Esophagus muscularis mucosa (tissue), 4 donors: ENCODE results near the gene ADAMTS9.

Source experiments
- EP300 ChIP-seq: sonication (generic); formaldehyde crosslinking; IDR thresholded peaks from one replicate; pipeline ENCODE4 v1.6.1; 2017; ENCODE audit warnings: antibody characterized with exemption
- POLR2A ChIP-seq: fragments of 450-650 bp; IDR thresholded peaks from one replicate; pipeline ENCODE4 v1.6.1; 2017; ENCODE audit warnings: antibody characterized with exemption, moderate library complexity, mild to moderate bottlenecking, low read depth
- POLR2AphosphoS5 ChIP-seq, 2 donors: sonication (generic); formaldehyde crosslinking; IDR thresholded peaks; one replicate each; pipeline ENCODE4 v1.6.1; 2017; ENCODE audit warnings: antibody characterized with exemption in 2 of 2
- TF ChIP-seq, protein P1 (sequence below), 3 experiments: fragments of 200-600 bp in 2 of 3; fragments of 450-650 bp in 1 of 3; sonication (generic) in 2 of 3; IDR thresholded peaks; one replicate each; pipeline ENCODE4 v1.5.1; 2017 to 2019; ENCODE audit warnings: antibody characterized with exemption in 3 of 3, mild to moderate bottlenecking in 2 of 3, moderate library complexity in 1 of 3

DNA sequence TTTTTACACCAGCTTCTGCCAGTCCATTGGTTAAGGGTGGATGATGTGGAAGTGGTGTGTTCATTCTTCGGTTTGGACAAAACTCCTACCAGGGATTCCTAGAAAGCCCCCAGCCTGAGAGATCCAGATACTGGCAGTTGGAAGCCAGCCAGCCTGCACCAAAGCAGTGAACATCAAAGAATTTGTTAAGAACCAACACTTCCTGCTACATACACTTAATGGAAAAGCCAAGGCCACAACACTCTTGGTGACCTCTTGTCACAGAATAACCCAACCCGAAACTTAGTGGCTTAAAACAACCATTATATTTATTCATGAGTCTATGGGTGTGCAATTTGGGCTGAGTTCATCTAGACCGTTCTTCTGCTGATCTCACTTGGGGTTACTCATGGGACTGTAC is 42.9 kb upstream of the ADAMTS9 start:
- TF ChIP-seq, protein P1, sequence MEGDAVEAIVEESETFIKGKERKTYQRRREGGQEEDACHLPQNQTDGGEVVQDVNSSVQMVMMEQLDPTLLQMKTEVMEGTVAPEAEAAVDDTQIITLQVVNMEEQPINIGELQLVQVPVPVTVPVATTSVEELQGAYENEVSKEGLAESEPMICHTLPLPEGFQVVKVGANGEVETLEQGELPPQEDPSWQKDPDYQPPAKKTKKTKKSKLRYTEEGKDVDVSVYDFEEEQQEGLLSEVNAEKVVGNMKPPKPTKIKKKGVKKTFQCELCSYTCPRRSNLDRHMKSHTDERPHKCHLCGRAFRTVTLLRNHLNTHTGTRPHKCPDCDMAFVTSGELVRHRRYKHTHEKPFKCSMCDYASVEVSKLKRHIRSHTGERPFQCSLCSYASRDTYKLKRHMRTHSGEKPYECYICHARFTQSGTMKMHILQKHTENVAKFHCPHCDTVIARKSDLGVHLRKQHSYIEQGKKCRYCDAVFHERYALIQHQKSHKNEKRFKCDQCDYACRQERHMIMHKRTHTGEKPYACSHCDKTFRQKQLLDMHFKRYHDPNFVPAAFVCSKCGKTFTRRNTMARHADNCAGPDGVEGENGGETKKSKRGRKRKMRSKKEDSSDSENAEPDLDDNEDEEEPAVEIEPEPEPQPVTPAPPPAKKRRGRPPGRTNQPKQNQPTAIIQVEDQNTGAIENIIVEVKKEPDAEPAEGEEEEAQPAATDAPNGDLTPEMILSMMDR (IDR thresholded peaks at IDR 0.05) = no peak
- TF ChIP-seq POLR2A (no peak), EP300 (no peak), POLR2AphosphoS5 (IDR thresholded peaks at IDR 0.05) (no peak)
